Raji (cell line): Measurements from ENCODE around the gene NDC80.

Experiments
- POLR2A ChIP-seq: IDR thresholded peaks from 2 replicates; pipeline ENCODE4 v1.6.1; 2011; ENCODE audit warnings: low read depth, low read length, control low read depth; ENCODE audit not compliant: insufficient read depth

NDC80 gene

GRCh38 chr18:2589345-2590068, 18.1 kb downstream of the NDC80 start:
- TF ChIP-seq POLR2A = no peak

GRCh38 chr18:2590303-2590702, 18.9 kb downstream of the NDC80 start:
- no peak for TF ChIP-seq POLR2A

GRCh38 chr18:2597639-2598038, 26.3 kb downstream of the NDC80 start:
- TF ChIP-seq POLR2A = no peak

GRCh38 chr18:2602844-2603243, 31.5 kb downstream of the NDC80 start:
- TF ChIP-seq POLR2A = no peak

- no peak for TF ChIP-seq POLR2A
Measured at GRCh38 chr18:2606335-2606734, 35.0 kb downstream of the NDC80 start.

GRCh38 chr18:2609604-2610003, 38.2 kb downstream of the NDC80 start:
- no peak for TF ChIP-seq POLR2A

GRCh38 chr18:2610549-2610948, 39.2 kb downstream of the NDC80 start:
- TF ChIP-seq POLR2A = no peak

GRCh38 chr18:2612996-2613395, 41.6 kb downstream of the NDC80 start:
- no peak for TF ChIP-seq POLR2A

GRCh38 chr18:2617401-2617998, 46.1 kb downstream of the NDC80 start:
- no peak for TF ChIP-seq POLR2A

GRCh38 chr18:2618009-2618408, 46.7 kb downstream of the NDC80 start:
- TF ChIP-seq POLR2A = no peak

- no peak for TF ChIP-seq POLR2A
Measured at GRCh38 chr18:2625217-2625616, 53.9 kb downstream of the NDC80 start.

GRCh38 chr18:2627821-2628276, 56.5 kb downstream of the NDC80 start:
- TF ChIP-seq POLR2A = no peak

GRCh38 chr18:2629003-2629402, 57.6 kb downstream of the NDC80 start:
- no peak for TF ChIP-seq POLR2A

GRCh38 chr18:2635586-2635985, 64.2 kb downstream of the NDC80 start:
- TF ChIP-seq POLR2A = no peak

GRCh38 chr18:2636126-2636631, 64.8 kb downstream of the NDC80 start:
- TF ChIP-seq POLR2A = no peak

- TF ChIP-seq POLR2A = no peak
Measured at GRCh38 chr18:2641638-2642037, 70.3 kb downstream of the NDC80 start.

GRCh38 chr18:2642771-2643170, 71.4 kb downstream of the NDC80 start:
- TF ChIP-seq POLR2A = no peak

- TF ChIP-seq POLR2A = no peak
Measured at GRCh38 chr18:2644535-2644934, 73.2 kb downstream of the NDC80 start.
